Uterus (tissue), 2 donors: ENCODE data around the gene HLA-DQA1.

Experiments
- POLR2A ChIP-seq, 2 donors: fragments of 450-650 bp; IDR thresholded peaks; one replicate each; pipeline ENCODE4 v1.6.1; 2016; ENCODE audit warnings: antibody characterized with exemption in 2 of 2, mild to moderate bottlenecking in 1 of 2, moderate library complexity in 1 of 2
- TF ChIP-seq, protein P1 (sequence below), 4 experiments: fragments of 200-600 bp in 2 of 4; fragments of 450-650 bp in 2 of 4; sonication (generic) in 2 of 4; IDR thresholded peaks; one replicate each; pipeline ENCODE4 v1.5.1; 2016 to 2019; ENCODE audit warnings: antibody characterized with exemption in 4 of 4, mild to moderate bottlenecking in 2 of 4, moderate library complexity in 1 of 4

- TF ChIP-seq POLR2A (IDR thresholded peaks at IDR 0.05): no peak
- TF ChIP-seq, protein P1, sequence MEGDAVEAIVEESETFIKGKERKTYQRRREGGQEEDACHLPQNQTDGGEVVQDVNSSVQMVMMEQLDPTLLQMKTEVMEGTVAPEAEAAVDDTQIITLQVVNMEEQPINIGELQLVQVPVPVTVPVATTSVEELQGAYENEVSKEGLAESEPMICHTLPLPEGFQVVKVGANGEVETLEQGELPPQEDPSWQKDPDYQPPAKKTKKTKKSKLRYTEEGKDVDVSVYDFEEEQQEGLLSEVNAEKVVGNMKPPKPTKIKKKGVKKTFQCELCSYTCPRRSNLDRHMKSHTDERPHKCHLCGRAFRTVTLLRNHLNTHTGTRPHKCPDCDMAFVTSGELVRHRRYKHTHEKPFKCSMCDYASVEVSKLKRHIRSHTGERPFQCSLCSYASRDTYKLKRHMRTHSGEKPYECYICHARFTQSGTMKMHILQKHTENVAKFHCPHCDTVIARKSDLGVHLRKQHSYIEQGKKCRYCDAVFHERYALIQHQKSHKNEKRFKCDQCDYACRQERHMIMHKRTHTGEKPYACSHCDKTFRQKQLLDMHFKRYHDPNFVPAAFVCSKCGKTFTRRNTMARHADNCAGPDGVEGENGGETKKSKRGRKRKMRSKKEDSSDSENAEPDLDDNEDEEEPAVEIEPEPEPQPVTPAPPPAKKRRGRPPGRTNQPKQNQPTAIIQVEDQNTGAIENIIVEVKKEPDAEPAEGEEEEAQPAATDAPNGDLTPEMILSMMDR (IDR thresholded peaks at IDR 0.05): no peak
Measured at GRCh38 chr6:32679492-32679891, 42.3 kb downstream of the HLA-DQA1 start.
